GM18868 (cell line): ENCODE results near the gene BABAM2.

Experiments used
- ATAC-seq: cut with Tn5 transposase; IDR thresholded peaks from one replicate; pipeline ENCODE4 v1.9.1; 2021; ENCODE audit warnings: mild to moderate bottlenecking, moderate library complexity; ENCODE audit not compliant: unreplicated experiment

The BABAM2 gene

GRCh38 chr2:28336264-28336980, 445.9 kb downstream of the BABAM2 start:
- no peak for ATAC-seq

- no peak for ATAC-seq
Measured at GRCh38 chr2:28336982-28337627, 446.6 kb downstream of the BABAM2 start.

GRCh38 chr2:28338046-28338817, 447.7 kb downstream of the BABAM2 start:
- no peak for ATAC-seq

DNA sequence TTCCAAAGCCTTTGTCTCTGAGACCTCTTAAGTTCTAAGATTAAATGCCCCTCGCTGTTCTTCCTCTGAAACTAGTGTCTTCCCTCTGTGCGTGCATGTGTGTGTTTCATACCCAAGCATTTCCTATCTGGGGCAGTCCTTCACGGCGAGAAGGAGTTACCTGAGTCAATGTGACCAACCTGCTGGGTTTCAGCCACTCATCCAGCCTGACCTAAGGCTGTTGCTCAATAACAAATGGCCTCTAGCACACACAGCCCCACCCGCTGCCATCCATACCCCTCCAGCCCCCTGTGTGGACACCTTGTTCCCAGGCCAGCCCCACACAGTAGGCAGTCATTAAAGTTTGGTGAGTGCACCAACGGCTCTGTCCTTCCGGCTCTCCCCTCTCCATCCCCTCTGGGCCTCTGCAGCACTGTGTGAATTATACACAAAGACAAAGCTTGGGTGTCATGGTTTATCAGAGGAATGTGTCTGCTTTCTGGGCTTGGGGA, 448.3 kb downstream of the BABAM2 start:
- ATAC-seq, result no peak

GRCh38 chr2:28339516-28340175, 449.1 kb downstream of the BABAM2 start:
- ATAC-seq, result no peak

- no peak for ATAC-seq
Measured at GRCh38 chr2:28340312-28341202, 450.0 kb downstream of the BABAM2 start.

DNA sequence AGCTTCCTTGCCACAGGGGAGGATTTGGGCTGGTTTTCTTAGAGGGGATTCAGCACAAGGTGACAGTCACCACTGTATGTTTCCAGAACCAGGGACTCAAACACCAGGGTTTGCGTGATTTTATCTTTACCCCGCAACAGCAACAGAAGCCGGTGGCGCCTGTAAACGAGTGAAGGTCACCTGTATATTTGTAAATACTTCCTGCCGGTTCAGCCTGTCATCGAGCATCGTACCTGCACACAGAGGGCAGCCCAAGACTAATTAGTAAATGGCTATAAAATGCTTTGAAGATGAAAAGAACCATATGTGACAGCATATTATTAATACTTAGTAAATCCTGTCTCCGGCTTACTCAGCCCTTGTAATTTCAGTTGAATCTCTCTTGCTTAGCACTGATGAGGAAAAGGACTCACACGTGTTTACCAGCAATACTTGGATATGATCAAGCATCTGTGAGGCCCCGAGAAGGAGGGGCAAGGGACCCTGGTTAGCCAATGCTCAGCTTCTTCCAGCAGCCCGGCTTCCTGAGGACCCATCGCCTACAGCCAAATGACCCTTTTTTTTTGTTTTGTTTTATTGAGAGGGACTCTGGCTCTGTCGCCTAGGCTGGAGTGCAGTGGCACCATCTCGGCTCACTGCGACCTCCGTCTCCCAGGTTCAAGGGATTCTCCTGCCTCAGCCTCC, 450.8 kb downstream of the BABAM2 start:
- no peak for ATAC-seq

DNA sequence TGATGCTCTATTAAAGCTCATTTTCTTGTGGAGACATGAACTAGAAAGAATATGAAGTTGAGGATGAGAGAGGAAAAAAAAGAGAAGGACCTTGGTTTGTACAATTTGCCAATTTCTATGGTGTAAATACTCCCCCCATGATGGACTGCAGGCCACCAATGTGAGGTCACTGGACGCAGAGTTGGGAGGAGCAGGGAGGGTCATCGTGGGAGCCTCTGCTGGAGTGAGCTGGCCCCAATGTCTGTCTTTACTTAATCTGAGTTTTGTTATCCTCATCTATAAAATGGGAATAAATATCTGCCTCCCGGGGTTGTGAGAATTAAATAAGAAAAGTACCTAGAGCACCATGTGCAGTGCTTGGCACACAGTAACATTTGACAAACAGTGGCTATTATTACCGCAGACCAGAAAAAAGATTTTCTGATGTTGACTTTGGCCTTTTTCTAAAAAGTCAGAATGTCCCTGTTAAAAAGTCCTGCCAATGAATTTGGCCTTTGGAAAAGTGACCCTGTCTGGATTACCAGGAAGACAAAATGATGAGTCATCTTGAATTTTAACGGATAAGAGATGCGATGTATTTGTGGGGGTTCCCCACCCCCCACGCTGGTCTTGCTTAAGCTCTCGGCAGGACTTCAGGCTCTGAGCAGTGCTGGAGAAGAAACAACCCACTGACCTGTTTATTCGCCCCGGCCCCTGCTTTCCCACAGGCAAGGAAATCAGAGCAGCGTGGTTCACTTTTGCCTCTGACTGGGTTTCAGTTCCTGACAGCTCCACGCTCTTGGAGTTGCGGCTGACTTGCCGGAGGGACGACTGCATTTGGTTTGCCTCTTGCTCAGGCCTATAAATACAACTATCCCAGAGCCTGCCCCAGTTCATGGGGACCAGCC, 451.8 kb downstream of the BABAM2 start:
- ATAC-seq, result no peak

DNA sequence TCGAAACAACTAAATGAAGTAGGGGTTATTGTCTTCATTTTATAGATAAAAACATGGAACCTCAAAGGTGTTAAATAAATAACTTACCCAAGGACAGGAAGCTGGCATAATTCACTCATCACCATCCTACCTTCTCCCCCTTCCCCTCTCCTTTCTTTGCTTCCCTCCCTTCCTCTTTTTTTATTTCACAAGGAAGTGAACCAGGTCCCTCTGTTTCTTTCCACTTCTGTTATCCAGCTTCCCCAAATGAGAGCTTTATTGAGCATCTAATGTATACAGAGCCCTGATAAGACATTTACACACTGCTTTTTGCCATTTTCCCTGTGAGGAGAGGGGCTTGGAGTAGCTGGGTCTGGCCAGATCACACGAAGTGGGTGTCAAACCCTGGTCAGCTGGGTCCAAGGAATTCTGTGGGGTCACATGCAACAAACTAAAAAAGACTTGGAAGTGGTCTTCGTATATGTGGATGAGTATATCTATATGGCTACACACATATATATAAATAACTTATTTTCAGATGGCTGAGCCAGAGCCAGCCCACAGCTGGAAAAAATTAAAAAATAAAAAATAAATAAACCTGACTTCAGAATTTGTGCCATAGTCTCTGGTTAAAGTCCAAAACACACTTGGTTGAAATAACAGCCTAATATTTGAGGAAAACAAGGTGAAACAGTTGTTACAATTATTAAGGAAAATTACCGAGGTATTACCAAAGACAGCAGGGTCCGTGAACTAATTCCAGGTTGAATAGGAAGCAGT, 452.8 kb downstream of the BABAM2 start:
- ATAC-seq, result no peak

GRCh38 chr2:28343971-28344715, 453.6 kb downstream of the BABAM2 start:
- no peak for ATAC-seq

DNA sequence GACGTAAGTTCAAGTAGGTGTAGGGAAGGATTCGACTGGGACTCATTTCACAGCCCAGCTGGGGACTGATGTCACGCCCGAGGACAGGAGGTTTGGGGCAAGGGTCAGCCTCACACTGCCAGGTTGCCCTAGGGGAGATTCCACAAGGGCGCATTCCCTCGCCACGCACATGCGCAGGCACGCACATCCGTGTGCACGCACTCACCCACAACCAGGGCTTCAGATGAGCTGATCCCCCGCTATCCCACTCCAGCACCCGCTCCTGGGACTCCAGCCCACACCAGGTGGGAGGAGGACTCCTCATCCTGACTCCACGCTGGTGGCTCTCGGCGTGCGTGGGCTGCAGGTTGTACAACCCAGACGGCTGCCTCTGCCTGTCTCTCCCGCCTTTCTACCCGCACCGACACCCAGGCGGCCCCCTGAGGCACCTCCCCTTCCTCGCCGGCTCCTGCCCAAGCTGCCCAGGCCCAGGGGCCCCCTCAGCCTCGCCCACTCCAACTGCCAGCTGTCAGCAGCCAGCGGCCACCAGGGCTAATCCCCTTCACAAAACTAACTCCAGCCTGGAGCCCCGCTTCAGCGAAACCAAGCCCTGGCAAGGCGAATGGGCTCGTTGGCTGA, 454.3 kb downstream of the BABAM2 start:
- no peak for ATAC-seq

DNA sequence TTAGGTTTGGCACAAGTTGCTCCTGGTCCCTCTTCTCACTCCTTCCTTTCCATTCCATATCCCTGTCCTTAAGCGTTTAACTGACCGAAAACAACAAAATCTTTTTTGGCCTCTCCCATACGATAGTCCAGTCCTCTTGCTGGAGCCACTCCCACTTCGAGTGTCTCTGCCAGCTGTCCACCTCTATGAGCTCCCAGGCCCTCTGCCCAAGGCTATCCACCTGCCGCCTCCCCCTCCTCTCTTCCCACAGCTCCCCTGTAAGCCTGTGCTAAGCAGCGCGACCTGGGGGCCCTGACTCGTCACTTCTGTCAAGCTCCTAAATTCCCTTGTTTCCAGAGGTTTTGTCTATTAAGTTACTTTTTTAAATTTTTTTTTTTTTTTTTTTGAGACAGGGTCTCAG, 455.1 kb downstream of the BABAM2 start:
- no peak for ATAC-seq

- ATAC-seq, result no peak
Measured at GRCh38 chr2:28346587-28346986, 456.1 kb downstream of the BABAM2 start.

- no peak for ATAC-seq
Measured at GRCh38 chr2:28347193-28347592, 456.7 kb downstream of the BABAM2 start.

- no peak for ATAC-seq
Measured at GRCh38 chr2:28347596-28347995, 457.1 kb downstream of the BABAM2 start.

DNA sequence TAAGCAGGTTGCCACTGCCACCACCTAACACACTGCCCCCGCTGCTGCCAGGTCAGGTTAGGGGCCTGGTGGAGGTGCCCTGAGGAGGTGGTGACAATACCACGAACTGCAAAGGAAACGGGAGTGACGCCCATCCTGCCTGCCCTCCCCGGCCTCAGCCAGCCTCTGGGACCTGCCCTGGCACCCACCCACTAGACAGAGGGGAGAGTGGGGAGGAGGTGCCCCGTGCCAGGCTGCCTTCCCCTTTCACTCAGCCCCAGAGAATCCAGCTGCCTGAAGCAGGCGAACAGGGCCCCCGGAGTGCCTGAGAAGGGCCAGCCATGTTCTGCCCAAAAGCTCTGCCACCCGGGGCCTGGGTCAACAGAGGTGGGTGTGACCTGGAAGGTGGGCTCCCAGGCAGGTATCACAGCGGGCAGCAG, 457.6 kb downstream of the BABAM2 start:
- ATAC-seq, result no peak

DNA sequence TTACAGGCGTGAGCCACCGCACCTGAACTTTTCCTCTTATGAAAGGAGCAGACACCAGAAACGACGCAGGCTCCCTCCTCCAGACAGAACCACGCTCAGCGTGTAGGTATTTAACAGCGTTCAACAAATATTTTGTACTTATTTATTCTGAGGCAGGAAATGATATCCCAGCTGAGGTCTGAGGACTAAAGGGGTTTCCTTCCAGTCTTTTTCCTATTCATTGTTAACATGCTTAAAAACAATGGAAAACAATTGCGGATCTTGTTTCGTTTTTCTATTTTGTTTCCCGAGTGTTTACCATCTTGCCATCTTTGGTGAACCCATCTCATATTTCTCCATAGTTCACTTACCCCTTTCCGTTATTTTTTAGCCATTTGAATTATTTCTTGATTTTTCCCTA, 458.4 kb downstream of the BABAM2 start:
- ATAC-seq, result no peak
